KMS-11 (cell line): Measurements from ENCODE around the gene LRRC56.

Experiments
- H2AFZ ChIP-seq: fragments of 200-600 bp; sonication (generic); 2 replicates; pipeline ENCODE4 v1.6.1; 2016; ENCODE audit warnings: antibody characterized with exemption, mixed run types, low read depth
- H3K27ac ChIP-seq: fragments of 200-600 bp; sonication (generic); 2 replicates; pipeline ENCODE4 v1.6.1; 2016; ENCODE audit warnings: mild to moderate bottlenecking, mixed run types
- H3K27me3 ChIP-seq: fragments of 200-600 bp; sonication (generic); 2 replicates; pipeline ENCODE4 v1.6.1; 2017; ENCODE audit warnings: mild to moderate bottlenecking, low read depth, mixed run types, moderate library complexity; ENCODE audit not compliant: insufficient read depth
- H3K36me3 ChIP-seq: fragments of 200-600 bp; sonication (generic); 2 replicates; pipeline ENCODE4 v1.6.1; 2017; ENCODE audit warnings: mild to moderate bottlenecking, mixed run types; ENCODE audit not compliant: insufficient read depth
- H3K4me1 ChIP-seq: fragments of 200-600 bp; sonication (generic); 2 replicates; pipeline ENCODE4 v1.6.1; 2016; ENCODE audit warnings: mild to moderate bottlenecking, low read depth, mixed run types; ENCODE audit not compliant: poor library complexity, severe bottlenecking
- H3K4me2 ChIP-seq: fragments of 200-600 bp; sonication (generic); 2 replicates; pipeline ENCODE4 v1.7.0; 2016; ENCODE audit warnings: mild to moderate bottlenecking, mixed run types
- H3K4me3 ChIP-seq: fragments of 200-600 bp; sonication (generic); IDR thresholded peaks from 2 replicates; pipeline ENCODE4 v1.6.1; 2017; ENCODE audit warnings: low read depth, low read length, mixed read lengths; ENCODE audit not compliant: insufficient read depth
- H3K79me2 ChIP-seq: fragments of 200-600 bp; sonication (generic); 2 replicates; pipeline ENCODE4 v1.6.1; 2016; ENCODE audit warnings: low read depth, mixed run types; ENCODE audit not compliant: insufficient read depth
- H3K9ac ChIP-seq: fragments of 200-600 bp; sonication (generic); 2 replicates; pipeline ENCODE4 v1.6.1; 2016; ENCODE audit warnings: mild to moderate bottlenecking, mixed run types
- H4K20me1 ChIP-seq: fragments of 200-600 bp; sonication (generic); 2 replicates; pipeline ENCODE4 v1.6.1; 2016; ENCODE audit warnings: mild to moderate bottlenecking, mixed run types; ENCODE audit not compliant: insufficient read depth
- CTCF ChIP-seq: fragments of 200-600 bp; sonication (generic); conservative IDR thresholded peaks from 2 replicates; pipeline ENCODE4 v1.6.1; 2017; ENCODE audit warnings: low read depth, mild to moderate bottlenecking, antibody characterized with exemption, low read length, moderate library complexity, mixed read lengths

LRRC56 gene

DNA sequence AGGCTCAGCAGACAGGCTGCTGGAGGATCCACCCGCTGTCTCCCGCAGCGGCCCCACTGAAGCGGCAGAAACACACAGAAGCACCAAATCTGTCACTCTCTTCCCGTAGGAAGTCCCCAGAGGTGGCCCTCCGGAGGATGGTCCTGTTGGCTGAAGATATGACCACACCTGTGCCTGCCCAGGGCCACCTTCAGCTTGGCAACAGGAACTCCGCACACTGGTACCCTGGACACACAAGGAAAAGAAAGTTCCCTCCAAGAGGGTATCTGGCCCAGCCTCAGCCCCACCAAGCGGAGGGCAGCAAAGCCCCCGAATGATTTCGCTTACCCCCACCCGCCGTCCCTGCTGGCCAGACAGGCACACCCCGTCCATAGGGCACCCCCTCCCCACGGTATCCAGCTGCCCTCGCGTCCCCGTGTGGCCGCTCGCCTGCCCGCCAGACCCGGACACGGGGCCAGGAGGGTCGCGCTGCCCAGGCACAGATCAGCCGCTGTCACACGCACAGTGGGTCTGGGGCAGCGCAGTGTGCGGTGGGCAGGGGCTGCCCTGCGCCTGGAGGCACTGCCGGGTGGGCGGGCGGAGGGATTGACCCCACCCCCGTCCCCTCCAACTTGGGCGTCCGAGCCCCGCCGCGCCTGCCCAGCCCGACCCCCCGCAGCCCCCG is 30.4 kb downstream of the LRRC56 start:
- H3K9ac ChIP-seq, result no peak overlapping the region
- peak overlapping the region; percentile 47 for H2AFZ ChIP-seq

DNA sequence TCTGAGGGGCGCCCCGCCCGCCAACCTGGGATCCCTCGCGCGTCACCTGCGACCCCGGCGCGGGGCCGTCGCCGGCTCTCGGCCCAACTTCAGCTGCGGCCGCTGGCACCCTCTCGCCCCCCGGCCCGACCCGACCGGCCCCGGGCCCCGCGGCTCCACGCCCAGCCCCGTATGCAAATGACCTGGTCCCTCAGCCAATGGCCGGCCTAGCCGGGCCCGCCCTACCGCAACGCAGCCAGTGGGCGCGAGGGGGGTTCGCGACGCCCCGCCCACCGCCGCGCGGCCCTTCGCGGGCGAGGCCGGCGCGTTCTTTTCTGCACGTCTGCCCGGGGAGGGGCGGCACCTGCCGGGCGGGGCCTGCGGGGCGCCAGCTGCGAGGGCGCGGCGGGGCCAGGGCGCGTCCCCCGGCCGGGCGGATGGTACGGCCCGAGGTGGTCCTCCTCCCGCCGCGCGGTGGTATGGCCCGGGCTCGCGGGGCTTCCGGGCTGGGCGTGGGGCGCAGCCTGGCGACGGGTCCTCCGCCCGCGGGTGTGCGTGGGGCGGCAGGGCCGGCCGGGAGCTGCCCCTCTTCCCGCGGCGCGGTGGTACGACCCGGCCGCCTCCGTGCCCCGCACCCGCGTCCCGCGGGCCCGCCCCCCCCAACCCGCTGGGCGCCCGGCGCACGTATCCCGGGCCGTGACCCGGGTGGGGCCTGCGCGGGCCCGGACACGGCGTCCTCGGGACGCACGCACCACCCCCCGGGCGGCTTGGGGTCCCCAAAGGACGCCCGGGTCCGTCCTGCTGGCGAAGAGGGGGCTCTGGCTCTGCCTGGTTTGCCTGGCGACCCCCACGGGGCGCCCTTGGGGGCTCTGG is 31.2 kb downstream of the LRRC56 start:
- peak overlapping the region; percentile 47 for H2AFZ ChIP-seq
- H3K4me2 ChIP-seq, result peak overlapping the region; percentile 94
- no peaks in the 10 kb centered on the region for H4K20me1 ChIP-seq
- peak overlapping the region; percentile 52; the same call in 1 of the 2 replicates for H3K9ac ChIP-seq
- no peaks in the 10 kb centered on the region for H3K79me2 ChIP-seq
- H3K27me3 ChIP-seq, result no peaks in the 10 kb centered on the region
- H3K27ac ChIP-seq, result no peak overlapping the region
- no peaks in the 10 kb centered on the region for H3K36me3 ChIP-seq
- TF ChIP-seq CTCF, result no peak
- no peak overlapping the region for H3K4me3 ChIP-seq
- H3K4me1 ChIP-seq, result peaks cover 3% of the 10 kb centered on the region

More for the DNA sequence above, 30.4 kb downstream of the LRRC56 start:
- TF ChIP-seq CTCF, result no peak
- H3K79me2 ChIP-seq, result no peaks in the 10 kb centered on the region
- H3K27me3 ChIP-seq, result no peaks in the 10 kb centered on the region
- H3K36me3 ChIP-seq, result no peaks in the 10 kb centered on the region
- H3K4me2 ChIP-seq, result peak overlapping the region; percentile 33
- peaks cover 3% of the 10 kb centered on the region for H3K4me1 ChIP-seq
- no peaks in the 10 kb centered on the region for H4K20me1 ChIP-seq
- no peak overlapping the region for H3K4me3 ChIP-seq
- no peak overlapping the region for H3K27ac ChIP-seq

- no peak overlapping the region for H3K4me3 ChIP-seq
- no peaks in the 10 kb centered on the region for H4K20me1 ChIP-seq
- peak overlapping the region; percentile 52; the same call in 1 of the 2 replicates for H3K9ac ChIP-seq
- H3K27me3 ChIP-seq, result no peaks in the 10 kb centered on the region
- peak overlapping the region; percentile 41; the same call in 1 of the 2 replicates for H2AFZ ChIP-seq
- no peaks in the 10 kb centered on the region for H3K79me2 ChIP-seq
- peaks cover 3% of the 10 kb centered on the region for H3K4me1 ChIP-seq
- no peaks in the 10 kb centered on the region for H3K36me3 ChIP-seq
- peak overlapping the region; percentile 94 for H3K4me2 ChIP-seq
- no peak overlapping the region for H3K27ac ChIP-seq
- no peak for TF ChIP-seq CTCF
Measured at GRCh38 chr11:569158-569885, 32.0 kb downstream of the LRRC56 start.

- H2AFZ ChIP-seq, result no peak overlapping the region
- H4K20me1 ChIP-seq, result no peaks in the 10 kb centered on the region
- H3K4me3 ChIP-seq, result no peak overlapping the region
- no peak overlapping the region for H3K4me2 ChIP-seq
- H3K4me1 ChIP-seq, result peaks cover 10% of the 10 kb centered on the region
- no peaks in the 10 kb centered on the region for H3K27me3 ChIP-seq
- peaks cover 1% of the 10 kb centered on the region for H3K79me2 ChIP-seq
- H3K36me3 ChIP-seq, result no peaks in the 10 kb centered on the region
- no peak overlapping the region for H3K9ac ChIP-seq
- no peak overlapping the region for H3K27ac ChIP-seq
- no peak for TF ChIP-seq CTCF
Measured at GRCh38 chr11:571802-572185, 34.5 kb downstream of the LRRC56 start.
